Loucy (cell line): ENCODE results near the gene PERCC1.

ENCODE experiments used
- H2AFZ ChIP-seq: fragments of 200-600 bp; sonication (generic); 2 replicates; pipeline ENCODE4 v1.6.0; 2016; ENCODE audit warnings: antibody characterized with exemption, mild to moderate bottlenecking, low read length, moderate library complexity
- H3F3A ChIP-seq: fragments of 200-600 bp; 2 replicates; pipeline ENCODE4 v1.6.0; 2016; ENCODE audit warnings: antibody characterized with exemption, low read depth, mild to moderate bottlenecking
- H3K27me3 ChIP-seq: fragments of 200-600 bp; sonication (generic); 2 replicates; pipeline ENCODE4 v1.6.1; 2014; ENCODE audit warnings: low read length, mild to moderate bottlenecking; ENCODE audit not compliant: insufficient read depth, poor library complexity, severe bottlenecking
- H3K36me3 ChIP-seq: fragments of 200-600 bp; sonication (generic); 2 replicates; pipeline ENCODE4 v1.6.1; 2016; ENCODE audit warnings: low read length; ENCODE audit not compliant: insufficient read depth
- H3K4me1 ChIP-seq: fragments of 200-600 bp; sonication (generic); 2 replicates; pipeline ENCODE4 v1.5.1; 2014; ENCODE audit warnings: low read length, mild to moderate bottlenecking; ENCODE audit not compliant: insufficient read depth, poor library complexity, severe bottlenecking
- H3K4me2 ChIP-seq: fragments of 200-600 bp; sonication (generic); 2 replicates; pipeline ENCODE4 v1.6.0; 2014; ENCODE audit warnings: antibody characterized with exemption, low read length, low read depth, mild to moderate bottlenecking; ENCODE audit not compliant: poor library complexity, severe bottlenecking
- H3K4me3 ChIP-seq: fragments of 200-600 bp; sonication (generic); 2 replicates; pipeline ENCODE4 v1.5.1; 2014; ENCODE audit warnings: low read length, mild to moderate bottlenecking, mixed read lengths; ENCODE audit not compliant: poor library complexity, severe bottlenecking
- H3K79me2 ChIP-seq: fragments of 200-600 bp; sonication (generic); 2 replicates; pipeline ENCODE4 v1.6.1; 2014; ENCODE audit warnings: low read length; ENCODE audit not compliant: insufficient read depth
- H3K9ac ChIP-seq: fragments of 200-600 bp; sonication (generic); 2 replicates; pipeline ENCODE4 v1.6.0; 2014; ENCODE audit warnings: mild to moderate bottlenecking, low read depth, low read length, moderate library complexity; ENCODE audit not compliant: poor library complexity, severe bottlenecking
- H3K9me2 ChIP-seq: fragments of 200-600 bp; sonication (generic); replicated peaks from 2 replicates; pipeline ENCODE4 v1.6.1; 2016; ENCODE audit warnings: low read depth, low read length, mixed read lengths
- H3K9me3 ChIP-seq: fragments of 200-600 bp; sonication (generic); 2 replicates; pipeline ENCODE4 v1.6.1; 2014; ENCODE audit warnings: mild to moderate bottlenecking, antibody characterized with exemption, low read length, low read depth; ENCODE audit not compliant: insufficient read depth
- H4K20me1 ChIP-seq: fragments of 200-600 bp; sonication (generic); 2 replicates; pipeline ENCODE4 v1.6.0; 2014; ENCODE audit warnings: antibody characterized with exemption, low read length, mild to moderate bottlenecking; ENCODE audit not compliant: insufficient read depth, poor library complexity, severe bottlenecking
- CTCF ChIP-seq: fragments of 200-600 bp; sonication (generic); conservative IDR thresholded peaks from 2 replicates; pipeline ENCODE4 v1.5.1; 2014; ENCODE audit warnings: mild to moderate bottlenecking, antibody characterized with exemption, low read length
- EZH2phosphoT487 ChIP-seq: fragments of 200-600 bp; IDR thresholded peaks from 2 replicates; pipeline ENCODE4 v1.6.1; 2018; ENCODE audit warnings: antibody characterized with exemption, mild to moderate bottlenecking, moderate library complexity, borderline replicate concordance

PERCC1 gene

GRCh38 chr16:1458977-1459341 lies 28.1 kb downstream of the PERCC1 start:
- Histone ChIP-seq H3K4me1 (no peaks in the 10 kb centered on the region), H3F3A (no peaks in the 10 kb centered on the region), H3K27me3 (no peaks in the 10 kb centered on the region), H3K79me2 (no peaks in the 10 kb centered on the region), H3K4me2 (no peak overlapping the region), H3K9me2 (no peaks in the 10 kb centered on the region), H2AFZ (no peak overlapping the region), H3K36me3 (no peaks in the 10 kb centered on the region), H3K9me3 (no peaks in the 10 kb centered on the region), H4K20me1 (no peaks in the 10 kb centered on the region), H3K9ac (no peak overlapping the region), H3K4me3 (no peak overlapping the region)
- TF ChIP-seq CTCF (no peak), EZH2phosphoT487 (no peak)

GRCh38 chr16:1459967-1460366 lies 29.1 kb downstream of the PERCC1 start:
- no peaks in the 10 kb centered on the region for H3F3A ChIP-seq
- no peaks in the 10 kb centered on the region for H3K79me2 ChIP-seq
- H3K27me3 ChIP-seq, result no peaks in the 10 kb centered on the region
- H3K4me1 ChIP-seq, result no peaks in the 10 kb centered on the region
- TF ChIP-seq CTCF (no peak), EZH2phosphoT487 (no peak)
- no peaks in the 10 kb centered on the region for H3K36me3 ChIP-seq
- H3K9me3 ChIP-seq, result no peaks in the 10 kb centered on the region
- no peaks in the 10 kb centered on the region for H4K20me1 ChIP-seq
- no peak overlapping the region for H2AFZ ChIP-seq
- no peaks in the 10 kb centered on the region for H3K9me2 ChIP-seq
- H3K4me2 ChIP-seq, result no peak overlapping the region
- H3K4me3 ChIP-seq, result no peak overlapping the region
- no peak overlapping the region for H3K9ac ChIP-seq

- Histone ChIP-seq H3K4me2 (no peak overlapping the region), H3K4me1 (no peaks in the 10 kb centered on the region), H3F3A (no peaks in the 10 kb centered on the region), H2AFZ (no peak overlapping the region), H3K27me3 (no peaks in the 10 kb centered on the region), H3K9me2 (no peaks in the 10 kb centered on the region), H3K79me2 (no peaks in the 10 kb centered on the region), H4K20me1 (no peaks in the 10 kb centered on the region), H3K36me3 (no peaks in the 10 kb centered on the region), H3K4me3 (no peak overlapping the region), H3K9me3 (no peaks in the 10 kb centered on the region), H3K9ac (no peak overlapping the region)
- TF ChIP-seq EZH2phosphoT487 (no peak), CTCF (no peak)
Observed at GRCh38 chr16:1460602-1461138, 29.8 kb downstream of the PERCC1 start.
